ENCODE measurements around the gene NPL.

The NPL gene

GRCh38 chr1:182816863-182817262 lies 27.3 kb downstream of the NPL start:
- no peak for DNase-seq (ENCODE audit: low read depth)

GRCh38 chr1:182817802-182818201 lies 28.2 kb downstream of the NPL start:
- no peak for DNase-seq (ENCODE audit: low read depth)

- DNase-seq (ENCODE audit: low read depth): no peak
Measured at GRCh38 chr1:182823220-182823619, 33.6 kb downstream of the NPL start.

GRCh38 chr1:182826892-182827291 lies 37.3 kb downstream of the NPL start:
- DNase-seq (ENCODE audit: low read depth): no peak

DNA sequence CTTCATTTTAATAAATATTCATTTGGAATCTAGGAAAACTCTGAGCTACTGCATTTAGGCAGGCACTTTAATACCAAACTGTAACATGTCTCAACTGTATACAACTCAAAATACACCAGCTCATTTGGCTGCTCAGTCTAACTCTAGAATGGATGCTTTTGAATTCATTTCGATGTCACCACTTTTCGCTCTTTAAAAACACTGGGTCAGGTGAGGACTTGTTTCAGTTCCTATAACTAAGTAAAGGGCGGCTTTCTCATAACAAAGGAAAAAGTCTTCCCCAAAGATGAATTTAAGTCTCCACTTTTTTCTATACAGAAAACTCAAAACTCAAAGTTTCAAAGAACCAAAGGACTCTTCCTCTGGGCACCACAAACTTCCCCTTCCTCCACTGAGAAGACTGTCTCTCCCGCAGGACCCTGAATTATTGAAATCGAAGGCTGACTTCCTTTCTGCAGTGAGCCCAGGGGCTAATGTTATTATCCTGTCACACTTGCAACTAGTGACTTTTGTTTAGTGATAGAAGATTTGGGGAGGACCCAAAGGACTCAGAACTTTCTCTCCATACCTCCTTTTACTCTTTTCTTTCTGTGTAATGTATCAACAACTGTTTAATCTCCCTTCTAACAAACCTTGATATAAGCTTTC lies 39.8 kb downstream of the NPL start:
- no peak for DNase-seq (ENCODE audit: low read depth)

- no peak for DNase-seq (ENCODE audit: low read depth)
Measured at GRCh38 chr1:182833271-182833670, 43.7 kb downstream of the NPL start.

- DNase-seq (ENCODE audit: low read depth): no peak
Measured at GRCh38 chr1:182834326-182834725, 44.8 kb downstream of the NPL start.

DNA sequence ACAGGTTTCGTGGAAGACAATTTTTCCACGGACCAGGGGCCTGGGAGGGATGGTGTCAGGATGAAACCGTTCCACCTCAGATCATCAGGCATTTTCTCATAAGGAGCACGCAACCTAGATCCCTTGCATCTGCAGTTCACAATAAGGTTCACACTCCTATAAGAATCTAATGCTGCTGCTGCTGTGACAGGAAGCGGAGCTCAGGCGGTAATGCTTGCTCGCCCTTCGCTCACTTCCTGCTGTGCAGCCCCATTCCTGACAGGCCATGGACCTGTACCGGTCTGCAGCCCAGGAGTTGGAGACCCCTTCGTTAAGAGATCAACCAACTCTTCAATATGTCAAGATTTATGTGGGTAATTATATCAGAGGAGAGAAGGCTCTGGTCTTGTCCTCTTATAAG lies 46.2 kb downstream of the NPL start:
- no peak for DNase-seq (ENCODE audit: low read depth)

DNA sequence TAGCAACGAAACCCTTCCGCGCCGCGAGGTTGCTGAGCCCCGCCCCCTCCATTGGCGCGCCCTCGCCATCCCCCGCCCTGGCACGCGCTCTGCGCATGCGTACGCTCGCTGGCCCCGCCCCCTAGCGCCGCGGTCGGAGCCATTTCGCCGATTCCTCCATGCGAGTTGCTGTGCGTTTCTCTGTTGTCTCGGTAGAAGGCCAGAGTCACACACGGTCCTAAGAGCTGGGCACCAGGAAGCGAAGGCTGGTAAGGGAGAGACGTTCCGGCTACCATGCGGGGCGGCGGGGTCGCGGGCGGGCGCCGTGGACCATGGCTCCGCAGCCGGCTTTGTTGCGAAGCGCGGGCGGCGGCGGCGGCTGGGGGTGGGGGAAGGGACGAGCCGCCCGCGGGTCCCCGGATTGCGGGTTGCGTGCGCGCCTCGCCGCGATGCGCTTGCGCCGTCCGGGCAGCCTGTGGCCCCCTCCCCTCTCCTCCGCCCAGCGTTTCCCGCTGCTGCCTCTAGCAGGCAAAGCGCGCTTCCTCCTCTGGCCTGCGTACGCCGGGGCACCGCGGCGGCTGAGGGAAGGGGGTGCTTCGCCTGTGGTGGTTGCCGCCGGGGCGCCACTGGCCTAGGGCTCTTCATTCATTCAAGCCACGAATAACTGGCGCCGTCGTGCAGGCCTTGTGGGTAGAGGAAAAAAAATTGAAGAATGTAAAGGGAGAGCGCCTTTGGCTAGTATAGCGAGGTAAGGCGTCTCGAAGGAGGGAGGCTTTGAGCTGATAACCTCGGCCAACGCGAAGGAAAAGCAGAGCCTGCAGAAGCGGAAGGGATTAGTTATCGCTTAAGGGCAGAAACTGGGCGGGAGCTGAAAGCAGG lies 49.9 kb downstream of the NPL start, which contains the start of gene DHX9:
TSS of gene DHX9 (plus strand) at position 139 of the 858 bp plus-strand sequence. CDS start 3,220 bp downstream, outside the sequence.
- peak; percentile 93 for DNase-seq (ENCODE audit: low read depth)

- DNase-seq (ENCODE audit: low read depth): no peak
Measured at GRCh38 chr1:182841368-182841988, 51.9 kb downstream of the NPL start.

GRCh38 chr1:182842265-182842664 lies 52.7 kb downstream of the NPL start:
- DNase-seq (ENCODE audit: low read depth): no peak

GRCh38 chr1:182845379-182845778 lies 55.8 kb downstream of the NPL start:
- no peak for DNase-seq (ENCODE audit: low read depth)

DNA sequence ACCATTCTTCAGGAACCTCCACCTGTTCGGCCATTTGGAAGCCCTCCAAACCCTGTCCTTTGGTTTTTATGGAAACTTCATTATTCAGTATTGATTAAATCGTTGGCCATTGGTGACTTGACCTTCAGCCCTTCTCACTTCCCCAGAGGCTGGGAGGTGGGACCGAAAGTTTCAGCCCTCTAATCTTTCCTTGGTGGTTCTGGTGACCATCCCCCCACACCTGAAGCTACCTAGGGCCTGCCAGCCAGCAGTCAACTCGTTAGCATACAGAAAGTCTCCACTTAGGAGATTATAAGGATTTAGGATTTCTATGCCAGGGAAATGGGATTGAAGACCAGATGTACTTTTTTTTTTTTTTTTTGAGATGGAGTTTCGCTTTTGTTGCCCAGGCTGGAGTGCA lies 56.3 kb downstream of the NPL start:
- no peak for DNase-seq (ENCODE audit: low read depth)

GRCh38 chr1:182847105-182847504 lies 57.5 kb downstream of the NPL start:
- DNase-seq (ENCODE audit: low read depth): no peak

- DNase-seq (ENCODE audit: low read depth): no peak
Measured at GRCh38 chr1:182848736-182849135, 59.2 kb downstream of the NPL start.

DNA sequence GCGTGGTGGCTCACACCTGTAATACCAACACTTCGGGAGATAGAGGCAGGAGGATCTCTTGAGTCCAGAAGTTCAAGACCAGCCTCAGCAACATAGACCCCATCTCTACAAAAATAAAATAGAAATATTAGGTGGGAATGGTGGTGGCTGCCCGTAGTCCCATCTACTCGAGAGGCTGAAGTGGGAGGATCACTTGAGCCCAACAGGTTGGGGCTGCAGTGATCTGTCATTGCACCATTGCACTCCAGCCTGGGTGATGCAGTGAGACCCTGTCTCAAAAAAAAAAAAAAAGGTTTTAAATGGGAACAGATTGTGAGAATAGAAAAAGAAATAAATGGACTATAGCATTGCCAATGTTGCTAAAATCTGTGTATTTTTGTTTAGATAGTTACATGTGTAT lies 60.7 kb downstream of the NPL start:
- DNase-seq (ENCODE audit: low read depth): no peak

DNA sequence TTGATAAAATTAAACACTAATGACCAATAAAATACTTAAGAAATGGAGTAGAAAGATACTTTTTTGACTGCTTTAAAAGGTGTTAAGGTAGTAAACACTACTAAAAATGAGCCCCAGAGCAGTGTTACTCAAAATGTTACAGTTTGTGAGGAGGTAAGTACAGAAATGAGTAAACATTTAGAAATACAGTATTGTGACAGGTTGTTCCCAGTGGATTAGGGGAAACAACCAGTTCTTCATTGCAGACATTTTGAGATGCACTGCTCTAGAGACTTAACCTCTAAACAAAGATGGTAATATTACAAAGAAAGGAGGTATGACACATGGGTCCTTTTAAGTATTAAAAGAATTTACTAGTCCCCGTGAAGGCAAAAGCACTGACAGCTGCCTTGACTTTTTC lies 62.3 kb downstream of the NPL start:
- no peak for DNase-seq (ENCODE audit: low read depth)

- no peak for DNase-seq (ENCODE audit: low read depth)
Measured at GRCh38 chr1:182855911-182856310, 66.3 kb downstream of the NPL start.

- DNase-seq (ENCODE audit: low read depth): no peak
Measured at GRCh38 chr1:182857212-182857611, 67.6 kb downstream of the NPL start.

GRCh38 chr1:182860658-182861057 lies 71.1 kb downstream of the NPL start:
- DNase-seq (ENCODE audit: low read depth): no peak

- DNase-seq (ENCODE audit: low read depth): no peak
Measured at GRCh38 chr1:182861994-182862393, 72.4 kb downstream of the NPL start.

DNA sequence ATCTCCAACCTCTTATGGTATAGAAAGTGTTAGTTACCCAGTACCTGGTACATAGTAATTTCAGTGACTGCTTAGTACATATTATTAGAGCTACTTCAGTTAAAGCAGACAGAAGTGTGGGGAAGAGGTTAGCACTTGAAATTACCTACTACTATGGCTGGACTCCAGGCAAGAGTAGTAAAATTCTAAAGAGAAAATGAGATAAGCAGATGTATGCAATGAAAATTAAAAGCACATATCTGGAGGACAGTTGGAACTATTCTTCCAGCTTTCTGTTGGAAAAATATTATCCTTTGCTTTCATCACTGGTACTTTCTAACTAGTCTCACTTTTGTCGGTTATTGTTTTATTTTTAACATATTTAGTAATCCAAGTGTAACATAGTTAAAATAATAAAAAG lies 73.3 kb downstream of the NPL start:
- no peak for DNase-seq (ENCODE audit: low read depth)

GRCh38 chr1:182863940-182864339 lies 74.4 kb downstream of the NPL start:
- DNase-seq (ENCODE audit: low read depth): no peak
